ENCODE measurements around the gene IMPACT.

- no peak for TF ChIP-seq YY1 (IDR thresholded peaks at IDR 0.05)
- no peak for TF ChIP-seq CTCF (IDR thresholded peaks at IDR 0.05; ENCODE audit: low read depth, low read length, missing input control)
- TF ChIP-seq ATF3 (IDR thresholded peaks at IDR 0.05): no peak
- no peak for TF ChIP-seq REST (IDR thresholded peaks at IDR 0.05)
- TF ChIP-seq, protein P1, sequence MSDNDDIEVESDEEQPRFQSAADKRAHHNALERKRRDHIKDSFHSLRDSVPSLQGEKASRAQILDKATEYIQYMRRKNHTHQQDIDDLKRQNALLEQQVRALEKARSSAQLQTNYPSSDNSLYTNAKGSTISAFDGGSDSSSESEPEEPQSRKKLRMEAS (IDR thresholded peaks at IDR 0.05): no peak
- TF ChIP-seq GABPA (IDR thresholded peaks at IDR 0.05 in 1 of 2, conservative IDR thresholded peaks at IDR 0.05 in 1 of 2): no peak
- no peak for TF ChIP-seq TAF1 (conservative IDR thresholded peaks at IDR 0.05)
- TF ChIP-seq, protein P2, sequence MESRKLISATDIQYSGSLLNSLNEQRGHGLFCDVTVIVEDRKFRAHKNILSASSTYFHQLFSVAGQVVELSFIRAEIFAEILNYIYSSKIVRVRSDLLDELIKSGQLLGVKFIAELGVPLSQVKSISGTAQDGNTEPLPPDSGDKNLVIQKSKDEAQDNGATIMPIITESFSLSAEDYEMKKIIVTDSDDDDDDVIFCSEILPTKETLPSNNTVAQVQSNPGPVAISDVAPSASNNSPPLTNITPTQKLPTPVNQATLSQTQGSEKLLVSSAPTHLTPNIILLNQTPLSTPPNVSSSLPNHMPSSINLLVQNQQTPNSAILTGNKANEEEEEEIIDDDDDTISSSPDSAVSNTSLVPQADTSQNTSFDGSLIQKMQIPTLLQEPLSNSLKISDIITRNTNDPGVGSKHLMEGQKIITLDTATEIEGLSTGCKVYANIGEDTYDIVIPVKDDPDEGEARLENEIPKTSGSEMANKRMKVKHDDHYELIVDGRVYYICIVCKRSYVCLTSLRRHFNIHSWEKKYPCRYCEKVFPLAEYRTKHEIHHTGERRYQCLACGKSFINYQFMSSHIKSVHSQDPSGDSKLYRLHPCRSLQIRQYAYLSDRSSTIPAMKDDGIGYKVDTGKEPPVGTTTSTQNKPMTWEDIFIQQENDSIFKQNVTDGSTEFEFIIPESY (IDR thresholded peaks at IDR 0.05): no peak
Observed at GRCh38 chr18:24479371-24479770, 52.9 kb downstream of the IMPACT start.
